ENCODE data around the gene SRPRA.
"Not testable (repeated sequence)": the region's sequence is repeated elsewhere in the genome, so short reads cannot be mapped to it uniquely, and the experiment has no call there.

SRPRA gene

GRCh38 chr11:126265811-126266210, 2.9 kb downstream of the SRPRA start:
- H3K4me3 ChIP-seq (ENCODE audit: low read depth, low read length), result no peak overlapping the region
- H3K9me3 ChIP-seq, result no peaks in the 10 kb centered on the region
- H3K27me3 ChIP-seq, result no peaks in the 10 kb centered on the region
- peaks cover 66% of the 10 kb centered on the region for H3K36me3 ChIP-seq
- no peak for DNase-seq
- TF ChIP-seq CTCF (IDR thresholded peaks at IDR 0.05; ENCODE audit: low read depth, low read length), result peak; percentile 25; the same call in 1 of the 2 replicates
- no peaks in the 10 kb centered on the region for H3K4me1 ChIP-seq

DNA sequence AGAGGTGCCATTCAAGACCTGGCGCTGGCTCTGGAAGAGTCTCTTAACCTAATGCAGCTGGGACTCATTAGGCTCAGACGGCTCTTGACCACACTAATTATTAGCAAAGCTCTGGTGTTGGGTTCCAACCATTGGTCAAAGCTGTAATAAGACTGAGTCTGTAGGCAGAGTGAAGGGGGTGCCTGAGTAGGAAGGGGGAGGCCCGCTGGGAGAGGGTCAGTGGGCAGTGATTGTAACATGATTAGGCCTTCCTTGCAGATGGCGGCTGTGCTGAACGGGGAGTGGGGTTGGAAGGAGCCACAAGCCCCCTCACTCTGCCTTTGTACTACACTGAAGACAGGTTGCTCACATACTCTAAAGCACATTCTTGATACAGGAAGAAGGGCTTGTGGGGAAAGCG, 5.2 kb downstream of the SRPRA start:
- H3K9me3 ChIP-seq, result no peaks in the 10 kb centered on the region
- no peak for TF ChIP-seq CTCF (IDR thresholded peaks at IDR 0.05; ENCODE audit: low read depth, low read length)

GRCh38 chr11:126262216-126262615, 6.5 kb downstream of the SRPRA start:
- TF ChIP-seq CTCF (IDR thresholded peaks at IDR 0.05; ENCODE audit: low read depth, low read length), result no peak
- peaks cover 73% of the 10 kb centered on the region for H3K36me3 ChIP-seq
- H3K9me3 ChIP-seq, result no peaks in the 10 kb centered on the region
- no peak for DNase-seq
- H3K4me3 ChIP-seq (ENCODE audit: low read depth, low read length), result no peak overlapping the region
- H3K4me1 ChIP-seq, result no peaks in the 10 kb centered on the region
- no peaks in the 10 kb centered on the region for H3K27me3 ChIP-seq

More for the DNA sequence above, 5.2 kb downstream of the SRPRA start:
- Histone ChIP-seq H3K4me3 (ENCODE audit: low read depth, low read length) (no peak overlapping the region), H3K4me1 (no peaks in the 10 kb centered on the region), H3K36me3 (peaks cover 69% of the 10 kb centered on the region), H3K27me3 (no peaks in the 10 kb centered on the region)
- DNase-seq, result no peak

DNA sequence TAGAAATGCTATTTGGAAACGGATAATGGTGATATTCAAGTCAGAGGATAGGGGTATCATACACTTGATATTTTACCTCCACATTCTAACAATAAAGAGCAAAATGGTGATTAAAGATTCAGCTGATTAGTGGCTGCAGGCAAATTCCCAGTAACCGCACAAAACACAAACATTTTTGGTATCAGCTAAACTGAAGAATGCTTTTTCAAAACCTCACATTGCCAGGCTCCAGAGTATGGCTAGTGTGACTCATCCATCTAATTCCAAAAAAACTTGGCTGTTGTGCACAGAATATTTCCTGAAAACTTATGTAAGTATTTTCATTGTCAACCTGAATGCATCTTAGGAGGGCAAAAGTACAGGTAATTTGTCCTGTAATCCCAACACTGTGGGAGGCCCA, 10.9 kb downstream of the SRPRA start:
- Histone ChIP-seq H3K4me3 (ENCODE audit: low read depth, low read length) (no peak overlapping the region), H3K4me1 (no peaks in the 10 kb centered on the region), H3K9me3 (no peaks in the 10 kb centered on the region), H3K27me3 (no peaks in the 10 kb centered on the region), H3K36me3 (peaks cover 59% of the 10 kb centered on the region)
- no peak for TF ChIP-seq CTCF (IDR thresholded peaks at IDR 0.05; ENCODE audit: low read depth, low read length)
- DNase-seq, result no peak

- Histone ChIP-seq H3K36me3 (peaks cover 53% of the 10 kb centered on the region), H3K4me1 (no peaks in the 10 kb centered on the region), H3K4me3 (ENCODE audit: low read depth, low read length) (no peak overlapping the region), H3K27me3 (no peaks in the 10 kb centered on the region), H3K9me3 (no peaks in the 10 kb centered on the region)
- no peak for DNase-seq
- TF ChIP-seq CTCF (IDR thresholded peaks at IDR 0.05; ENCODE audit: low read depth, low read length), result no peak
Measured at GRCh38 chr11:126257144-126257543, 11.6 kb downstream of the SRPRA start.

DNA sequence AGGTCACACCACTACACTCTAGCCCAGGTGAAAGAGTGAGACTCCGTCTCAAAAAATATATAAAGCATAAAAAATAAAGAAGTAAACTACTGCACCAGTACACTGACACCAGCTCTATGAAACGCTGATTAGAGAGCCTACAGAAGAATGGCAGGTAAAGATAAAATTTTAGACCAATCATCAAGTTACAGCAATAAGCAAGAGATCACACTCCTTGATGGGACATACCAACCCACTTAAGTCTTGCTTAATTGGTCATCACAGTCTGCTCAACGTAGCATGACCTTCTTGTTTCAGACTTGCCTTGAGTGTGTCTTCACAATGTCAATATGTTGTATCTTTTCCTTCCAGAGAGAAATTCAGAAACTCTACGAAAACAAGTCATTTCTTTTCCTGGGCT, 12.5 kb downstream of the SRPRA start:
- Histone ChIP-seq H3K27me3 (no peaks in the 10 kb centered on the region), H3K4me1 (no peaks in the 10 kb centered on the region), H3K36me3 (peaks cover 44% of the 10 kb centered on the region), H3K4me3 (ENCODE audit: low read depth, low read length) (no peak overlapping the region), H3K9me3 (no peaks in the 10 kb centered on the region)
- no peak for DNase-seq
- TF ChIP-seq CTCF (IDR thresholded peaks at IDR 0.05; ENCODE audit: low read depth, low read length), result no peak

GRCh38 chr11:126255507-126255906, 13.2 kb downstream of the SRPRA start:
- H3K4me3 ChIP-seq (ENCODE audit: low read depth, low read length); DNase-seq; H3K4me1 ChIP-seq; H3K27me3 ChIP-seq; H3K9me3 ChIP-seq: not testable (repeated sequence)
- H3K36me3 ChIP-seq, result peaks cover 41% of the 10 kb centered on the region

All from BE2C (cell line).